Measurements from ENCODE around the gene PTPN3.

GRCh38 chr9:109491590-109491989 lies 6.5 kb downstream of the PTPN3 start:
- TF ChIP-seq TEAD4 (IDR thresholded peaks at IDR 0.05) (no peak), TCF12 (IDR thresholded peaks at IDR 0.05; ENCODE audit: low read depth) (no peak), NFIC (IDR thresholded peaks at IDR 0.05) (no peak), YY1 (IDR thresholded peaks at IDR 0.05; ENCODE audit: low read depth) (no peak), EP300 (IDR thresholded peaks at IDR 0.05; ENCODE audit: borderline replicate concordance) (no peak)
- TF ChIP-seq, protein P1, sequence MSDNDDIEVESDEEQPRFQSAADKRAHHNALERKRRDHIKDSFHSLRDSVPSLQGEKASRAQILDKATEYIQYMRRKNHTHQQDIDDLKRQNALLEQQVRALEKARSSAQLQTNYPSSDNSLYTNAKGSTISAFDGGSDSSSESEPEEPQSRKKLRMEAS (IDR thresholded peaks at IDR 0.05): no peak
